GM12872 (cell line): ENCODE data around the gene YIPF1.

ENCODE experiments used
- CTCF ChIP-seq: IDR thresholded peaks from 3 replicates; pipeline ENCODE4 v1.5.1; 2011; ENCODE audit warnings: low read depth, mild to moderate bottlenecking, low read length, moderate library complexity; ENCODE audit not compliant: insufficient read depth

The YIPF1 gene

GRCh38 chr1:53811414-53811851 lies 78.2 kb downstream of the YIPF1 start:
- TF ChIP-seq CTCF, result peak; percentile 43; the same call in 2 of the 3 replicates

GRCh38 chr1:53810497-53810896 lies 79.1 kb downstream of the YIPF1 start:
- TF ChIP-seq CTCF, result no peak

GRCh38 chr1:53810007-53810406 lies 79.6 kb downstream of the YIPF1 start:
- TF ChIP-seq CTCF, result no peak

- TF ChIP-seq CTCF, result no peak
Observed at GRCh38 chr1:53807916-53808315, 81.7 kb downstream of the YIPF1 start.

GRCh38 chr1:53804791-53805505 lies 84.6 kb downstream of the YIPF1 start:
- no peak for TF ChIP-seq CTCF

- no peak for TF ChIP-seq CTCF
Observed at GRCh38 chr1:53804181-53804580, 85.4 kb downstream of the YIPF1 start.
